Duodenal mucosa (tissue), 2 donors: ENCODE results near the gene GPA33.

Experiments used
- H3K27ac ChIP-seq: one replicate; pipeline ENCODE4 v1.7.0; 2013; ENCODE audit warnings: low read depth, low read length
- H3K27me3 ChIP-seq, 2 donors: one replicate each; pipeline ENCODE4 v1.7.0; 2013; ENCODE audit warnings: low read length in 2 of 2, control low read depth in 1 of 2; ENCODE audit not compliant: insufficient read depth in 2 of 2, control insufficient read depth in 1 of 2
- H3K36me3 ChIP-seq, 2 donors: one replicate each; pipeline ENCODE4 v1.7.0; 2013; ENCODE audit warnings: low read length in 2 of 2, control low read depth in 1 of 2; ENCODE audit not compliant: insufficient read depth in 2 of 2, control insufficient read depth in 1 of 2
- H3K4me1 ChIP-seq, 2 donors: one replicate each; pipeline ENCODE4 v1.7.0; 2013; ENCODE audit warnings: low read length in 2 of 2, control low read depth in 1 of 2; ENCODE audit not compliant: insufficient read depth in 2 of 2, control insufficient read depth in 1 of 2
- H3K4me3 ChIP-seq, 2 donors: one replicate each; pipeline ENCODE4 v1.7.0; 2013; ENCODE audit warnings: low read length in 2 of 2, low read depth in 1 of 2
- H3K9ac ChIP-seq, 2 donors: one replicate each; pipeline ENCODE4 v1.7.0; 2013; ENCODE audit warnings: low read length in 2 of 2, low read depth in 1 of 2
- H3K9me3 ChIP-seq, 2 donors: one replicate each; pipeline ENCODE4 v1.7.0; 2013; ENCODE audit warnings: low read length in 2 of 2, control low read depth in 1 of 2; ENCODE audit not compliant: control insufficient read depth in 1 of 2

The GPA33 gene

GRCh38 chr1:167128261-167129227 lies 38.4 kb upstream of the GPA33 start:
- Histone ChIP-seq H3K36me3 (no peaks in the 10 kb centered on the region), H3K9ac (no peak overlapping the region), H3K27ac (no peak overlapping the region), H3K4me3 (no peak overlapping the region), H3K9me3 (no peaks in the 10 kb centered on the region), H3K4me1 (no peaks in the 10 kb centered on the region), H3K27me3 (peaks cover 0 to 8% of the 10 kb centered on the region in 2 donors)

- no peaks in the 10 kb centered on the region for H3K36me3 ChIP-seq
- H3K27me3 ChIP-seq = peaks cover 0 to 8% of the 10 kb centered on the region in 2 donors
- H3K27ac ChIP-seq = no peak overlapping the region
- no peaks in the 10 kb centered on the region for H3K9me3 ChIP-seq
- no peaks in the 10 kb centered on the region for H3K4me1 ChIP-seq
- no peak overlapping the region for H3K4me3 ChIP-seq
- no peak overlapping the region for H3K9ac ChIP-seq
These were observed 37.5 kb upstream of the GPA33 start for GRCh38 chr1:167127661-167128060.

DNA sequence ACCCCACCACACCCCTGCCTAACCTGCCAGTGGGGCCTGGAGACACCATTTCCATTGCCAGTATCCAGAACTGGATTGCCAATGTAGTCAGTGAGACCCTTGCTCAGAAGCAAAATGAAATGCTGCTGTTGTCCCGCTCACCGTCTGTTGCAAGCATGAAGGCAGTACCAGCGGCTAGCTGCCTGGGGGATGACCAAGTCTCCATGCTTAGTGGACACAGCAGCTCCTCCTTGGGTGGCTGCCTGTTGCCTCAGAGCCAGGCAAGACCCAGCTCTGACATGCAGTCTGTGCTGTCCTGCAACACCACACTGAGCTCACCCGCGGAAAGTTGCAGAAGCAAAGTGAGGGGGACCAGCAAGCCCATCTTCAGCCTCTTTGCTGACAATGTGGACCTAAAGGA lies 37.1 kb upstream of the GPA33 start:
- no peak overlapping the region for H3K9ac ChIP-seq
- no peaks in the 10 kb centered on the region for H3K4me1 ChIP-seq
- peaks cover 0 to 8% of the 10 kb centered on the region in 2 donors for H3K27me3 ChIP-seq
- H3K27ac ChIP-seq = no peak overlapping the region
- H3K9me3 ChIP-seq = no peaks in the 10 kb centered on the region
- H3K36me3 ChIP-seq = no peaks in the 10 kb centered on the region
- H3K4me3 ChIP-seq = no peak overlapping the region

DNA sequence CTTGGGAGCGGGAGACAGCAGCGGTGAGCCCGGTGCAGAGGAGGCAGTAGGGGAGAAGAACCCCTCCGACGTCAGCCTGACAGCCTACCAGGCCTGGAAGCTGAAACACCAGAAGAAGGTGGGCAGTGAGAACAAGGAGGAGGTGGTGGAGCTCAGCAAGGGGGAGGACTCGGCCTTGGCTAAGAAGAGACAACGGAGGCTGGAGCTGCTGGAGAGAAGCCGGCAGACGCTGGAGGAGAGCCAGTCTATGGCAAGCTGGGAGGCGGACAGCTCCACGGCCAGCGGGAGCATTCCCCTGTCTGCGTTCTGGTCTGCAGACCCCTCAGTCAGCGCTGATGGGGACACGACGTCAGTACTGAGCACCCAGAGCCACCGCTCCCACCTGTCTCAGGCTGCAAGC lies 36.6 kb upstream of the GPA33 start:
- Histone ChIP-seq H3K36me3 (no peaks in the 10 kb centered on the region), H3K4me3 (no peak overlapping the region), H3K4me1 (peaks cover 0 to 1% of the 10 kb centered on the region in 2 donors)

DNA sequence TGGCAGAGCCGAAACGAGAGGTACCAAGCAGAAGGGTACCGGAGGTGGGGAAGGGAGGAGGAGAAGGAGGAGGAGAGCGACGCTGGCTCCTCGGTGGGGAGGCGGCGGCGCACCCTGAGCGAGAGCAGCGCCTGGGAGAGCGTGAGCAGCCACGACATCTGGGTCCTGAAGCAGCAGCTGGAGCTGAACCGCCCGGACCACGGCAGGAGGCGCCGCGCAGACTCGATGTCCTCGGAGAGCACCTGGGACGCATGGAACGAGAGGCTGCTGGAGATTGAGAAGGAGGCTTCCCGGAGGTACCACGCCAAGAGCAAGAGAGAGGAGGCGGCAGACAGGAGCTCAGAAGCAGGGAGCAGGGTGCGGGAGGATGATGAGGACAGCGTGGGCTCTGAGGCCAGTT lies 36.1 kb upstream of the GPA33 start:
- no peak overlapping the region for H3K4me3 ChIP-seq
- H3K9me3 ChIP-seq = no peaks in the 10 kb centered on the region
- peaks cover 0 to 8% of the 10 kb centered on the region in 2 donors for H3K27me3 ChIP-seq
- peaks cover 0 to 5% of the 10 kb centered on the region in 2 donors for H3K4me1 ChIP-seq
- H3K27ac ChIP-seq = no peak overlapping the region
- no peaks in the 10 kb centered on the region for H3K36me3 ChIP-seq
- no peak overlapping the region for H3K9ac ChIP-seq

More for the DNA sequence above, 36.6 kb upstream of the GPA33 start:
- Histone ChIP-seq H3K27me3 (peaks cover 0 to 8% of the 10 kb centered on the region in 2 donors), H3K27ac (no peak overlapping the region), H3K9me3 (no peaks in the 10 kb centered on the region), H3K9ac (no peak overlapping the region)

DNA sequence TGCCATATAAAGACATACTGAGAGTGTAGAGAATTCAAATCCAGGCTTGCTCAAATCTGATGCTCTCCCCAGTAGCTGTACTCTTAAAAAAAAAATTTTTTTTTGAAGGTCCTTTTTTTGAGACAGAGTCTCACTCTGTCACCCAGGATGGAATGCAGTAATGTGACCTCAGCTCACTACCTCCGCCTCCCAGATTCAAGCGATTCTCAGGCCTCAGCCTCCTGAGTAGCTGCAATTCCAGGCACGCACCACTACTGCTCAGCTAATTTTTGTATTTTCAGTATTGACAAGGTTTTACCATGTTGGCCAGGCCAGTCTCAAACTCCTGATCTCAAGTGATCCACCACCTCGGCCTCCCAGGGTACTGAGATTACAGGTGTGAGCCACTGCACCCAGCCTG lies 32.4 kb upstream of the GPA33 start:
- Histone ChIP-seq H3K9ac (no peak overlapping the region), H3K9me3 (no peaks in the 10 kb centered on the region), H3K27me3 (peaks cover 4 to 8% of the 10 kb centered on the region in 2 donors), H3K4me3 (no peak overlapping the region), H3K36me3 (no peaks in the 10 kb centered on the region), H3K27ac (no peak overlapping the region), H3K4me1 (peaks cover 5 to 6% of the 10 kb centered on the region in 2 donors)

- no peaks in the 10 kb centered on the region for H3K9me3 ChIP-seq
- H3K27me3 ChIP-seq = peaks cover 4 to 8% of the 10 kb centered on the region in 2 donors
- H3K9ac ChIP-seq = no peak overlapping the region
- H3K36me3 ChIP-seq = no peaks in the 10 kb centered on the region
- H3K4me3 ChIP-seq = no peak overlapping the region
- H3K4me1 ChIP-seq = peaks cover 5 to 6% of the 10 kb centered on the region in 2 donors
- H3K27ac ChIP-seq = no peak overlapping the region
These were observed 31.9 kb upstream of the GPA33 start for GRCh38 chr1:167122121-167122480.

DNA sequence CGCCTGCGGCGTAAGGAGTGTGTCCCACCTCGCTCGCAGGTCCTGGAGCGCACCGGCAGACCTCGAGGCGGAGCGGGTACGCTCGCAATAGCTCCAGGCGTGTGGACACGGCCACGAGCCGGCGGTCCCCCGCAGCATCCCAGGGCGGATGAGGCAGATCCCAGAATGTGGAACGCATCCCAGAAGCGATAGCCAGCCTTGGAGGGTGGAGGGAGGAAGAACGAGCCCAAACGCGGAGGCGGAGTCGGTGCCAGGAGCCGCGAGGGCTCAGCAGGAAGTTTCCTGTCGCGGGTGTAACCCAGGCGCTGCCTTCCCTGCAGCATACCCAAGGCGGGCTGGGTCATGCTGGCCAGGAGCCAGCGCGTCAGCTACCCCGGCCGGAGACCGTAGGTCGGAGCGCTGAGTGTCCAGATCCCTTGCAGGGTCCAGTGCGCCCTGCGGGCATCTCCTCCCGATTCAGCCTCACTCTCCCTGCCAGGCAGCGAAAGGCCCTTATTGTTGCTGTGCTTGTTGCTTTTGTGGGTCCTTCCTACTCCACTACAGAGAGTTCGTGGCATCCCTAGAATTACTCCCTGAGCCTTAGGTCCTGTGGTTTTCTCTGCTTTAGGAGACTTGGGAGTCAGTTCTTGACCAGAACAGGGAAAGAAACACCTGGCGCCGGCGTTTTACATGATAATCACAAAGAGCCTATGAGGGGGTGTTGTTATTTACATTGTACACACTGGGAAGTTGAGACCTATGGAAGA lies 31.4 kb upstream of the GPA33 start:
- peak overlapping the region; percentile 71 for H3K4me3 ChIP-seq
- H3K4me1 ChIP-seq = peaks cover 5 to 6% of the 10 kb centered on the region in 2 donors
- H3K9me3 ChIP-seq = no peaks in the 10 kb centered on the region
- H3K9ac ChIP-seq = peak overlapping the region; percentile 62 to 68
- no peaks in the 10 kb centered on the region for H3K36me3 ChIP-seq
- H3K27ac ChIP-seq = no peak overlapping the region
- peaks cover 4 to 6% of the 10 kb centered on the region in 2 donors for H3K27me3 ChIP-seq

DNA sequence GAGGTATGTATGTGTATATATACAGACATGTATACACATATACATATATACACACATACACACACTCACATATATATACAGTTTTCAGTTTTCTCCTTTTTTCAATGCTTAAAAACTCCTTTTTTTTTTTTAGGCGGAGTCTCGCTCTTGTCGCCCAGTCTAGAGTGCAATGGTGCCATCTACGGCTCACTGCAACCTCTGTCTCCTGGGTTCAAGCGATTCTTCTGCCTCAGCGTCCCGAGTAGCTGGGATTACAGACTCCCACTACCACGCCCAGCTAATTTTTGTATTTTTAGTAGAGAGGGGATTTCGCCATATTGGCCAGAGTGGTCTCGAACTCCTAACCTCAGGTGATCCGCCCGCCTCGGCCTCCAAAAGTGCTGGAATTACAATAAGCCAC lies 30.7 kb upstream of the GPA33 start:
- Histone ChIP-seq H3K27me3 (peaks cover 1 to 4% of the 10 kb centered on the region in 2 donors), H3K36me3 (no peaks in the 10 kb centered on the region), H3K27ac (no peak overlapping the region), H3K9me3 (no peaks in the 10 kb centered on the region), H3K9ac (peak overlapping the region; percentile 62 to 68), H3K4me3 (peak overlapping the region; percentile 71), H3K4me1 (peaks cover 5 to 6% of the 10 kb centered on the region in 2 donors)

- Histone ChIP-seq H3K9ac (no peak overlapping the region), H3K36me3 (no peaks in the 10 kb centered on the region), H3K27me3 (peaks cover 0 to 4% of the 10 kb centered on the region in 2 donors), H3K27ac (no peak overlapping the region), H3K4me1 (peaks cover 5 to 6% of the 10 kb centered on the region in 2 donors), H3K4me3 (no peak overlapping the region), H3K9me3 (no peaks in the 10 kb centered on the region)
These were observed 29.5 kb upstream of the GPA33 start for GRCh38 chr1:167119696-167120095.
